Trophoblast cell (in vitro differentiated cells and primary cell): ENCODE results near the gene SLC7A4.

Experiments
- DNase-seq, 2 donors: peaks; one replicate each; pipeline ENCODE4 v3.0.0-alpha.2; 2016
- H2AFZ ChIP-seq: 2 replicates; pipeline ENCODE4 v1.6.1; 2013; ENCODE audit warnings: low read length, moderate library complexity, mild to moderate bottlenecking; ENCODE audit not compliant: insufficient read depth, poor library complexity
- H2AK5ac ChIP-seq: 2 replicates; pipeline ENCODE4 v1.6.1; 2013; ENCODE audit warnings: mild to moderate bottlenecking, low read length
- H2BK120ac ChIP-seq: 2 replicates; pipeline ENCODE4 v1.6.1; 2013; ENCODE audit warnings: low read length, mild to moderate bottlenecking, moderate library complexity; ENCODE audit not compliant: insufficient read depth, poor library complexity
- H2BK12ac ChIP-seq: 2 replicates; pipeline ENCODE4 v1.6.1; 2013; ENCODE audit warnings: mild to moderate bottlenecking, low read length, moderate library complexity
- H2BK5ac ChIP-seq: 2 replicates; pipeline ENCODE4 v1.6.1; 2013; ENCODE audit warnings: low read length, low read depth, moderate library complexity, mild to moderate bottlenecking; ENCODE audit not compliant: poor library complexity
- H3K14ac ChIP-seq: 2 replicates; pipeline ENCODE4 v1.6.1; 2013; ENCODE audit warnings: mild to moderate bottlenecking, low read length
- H3K18ac ChIP-seq: 2 replicates; pipeline ENCODE4 v1.6.1; 2013; ENCODE audit warnings: mild to moderate bottlenecking, low read length
- H3K23ac ChIP-seq: 2 replicates; pipeline ENCODE4 v1.6.1; 2013; ENCODE audit warnings: low read length
- H3K27ac ChIP-seq: 2 replicates; pipeline ENCODE4 v1.5.1; 2013; ENCODE audit warnings: low read depth, mild to moderate bottlenecking, inconsistent platforms, low read length, moderate library complexity
- H3K27me3 ChIP-seq: 2 replicates; pipeline ENCODE4 v1.6.1; 2013; ENCODE audit warnings: inconsistent platforms, mild to moderate bottlenecking, low read length, moderate library complexity; ENCODE audit not compliant: insufficient read depth
- H3K36me3 ChIP-seq, 2 experiments: 1 replicate in 1 of 2; 2 replicates in 1 of 2; pipeline ENCODE4 v1.6.1; 2013; ENCODE audit warnings: low read length in 2 of 2, mild to moderate bottlenecking in 2 of 2, moderate library complexity in 1 of 2; ENCODE audit not compliant: insufficient read depth in 2 of 2, control insufficient read depth in 1 of 2
- H3K4ac ChIP-seq: 2 replicates; pipeline ENCODE4 v1.6.1; 2013; ENCODE audit warnings: low read depth, mild to moderate bottlenecking, low read length, moderate library complexity
- H3K4me1 ChIP-seq, 2 experiments: 1 replicate in 1 of 2; 2 replicates in 1 of 2; pipeline ENCODE4 v1.6.1; 2013; ENCODE audit warnings: low read length in 2 of 2, mild to moderate bottlenecking in 2 of 2, moderate library complexity in 1 of 2; ENCODE audit not compliant: insufficient read depth in 2 of 2, control insufficient read depth in 1 of 2
- H3K4me2 ChIP-seq: 2 replicates; pipeline ENCODE4 v1.6.1; 2013; ENCODE audit warnings: inconsistent platforms, mild to moderate bottlenecking, low read length, moderate library complexity
- H3K4me3 ChIP-seq: 2 replicates; pipeline ENCODE4 v1.5.1; 2013; ENCODE audit warnings: mild to moderate bottlenecking, low read depth, low read length, inconsistent platforms
- H3K79me1 ChIP-seq: one replicate; pipeline ENCODE4 v1.6.1; 2013; ENCODE audit warnings: low read length
- H3K79me2 ChIP-seq: 2 replicates; pipeline ENCODE4 v1.6.1; 2013; ENCODE audit warnings: low read length, mild to moderate bottlenecking; ENCODE audit not compliant: control insufficient read depth, insufficient read depth, poor library complexity
- H3K9ac ChIP-seq: 2 replicates; pipeline ENCODE4 v1.6.1; 2013; ENCODE audit warnings: mild to moderate bottlenecking, low read length
- H3K9me3 ChIP-seq: 2 replicates; pipeline ENCODE4 v1.6.1; 2013; ENCODE audit warnings: low read depth, mild to moderate bottlenecking, control low read depth, inconsistent platforms, low read length; ENCODE audit not compliant: insufficient read depth
- H4K12ac ChIP-seq: 2 replicates; pipeline ENCODE4 v1.6.1; 2013; ENCODE audit warnings: low read depth, mild to moderate bottlenecking, low read length, moderate library complexity
- H4K8ac ChIP-seq: 2 replicates; pipeline ENCODE4 v1.6.1; 2013; ENCODE audit warnings: low read depth, mild to moderate bottlenecking, low read length, moderate library complexity
- H4K91ac ChIP-seq: one replicate; pipeline ENCODE4 v1.6.1; 2013; ENCODE audit warnings: low read depth, mild to moderate bottlenecking, low read length, moderate library complexity
- WGBS: extraction: QIAGEN DNeasy Blood & Tissue Kit; methylation state at CpG from one replicate; pipeline ENCODE4 v1.1.7; 2013; ENCODE audit warnings: missing lambda C conversion rate; ENCODE audit not compliant: insufficient read length, insufficient coverage; ENCODE audit errors: extremely low coverage; 5-methylcytosine and 5-hydroxymethylcytosine counted together

The SLC7A4 gene

DNA sequence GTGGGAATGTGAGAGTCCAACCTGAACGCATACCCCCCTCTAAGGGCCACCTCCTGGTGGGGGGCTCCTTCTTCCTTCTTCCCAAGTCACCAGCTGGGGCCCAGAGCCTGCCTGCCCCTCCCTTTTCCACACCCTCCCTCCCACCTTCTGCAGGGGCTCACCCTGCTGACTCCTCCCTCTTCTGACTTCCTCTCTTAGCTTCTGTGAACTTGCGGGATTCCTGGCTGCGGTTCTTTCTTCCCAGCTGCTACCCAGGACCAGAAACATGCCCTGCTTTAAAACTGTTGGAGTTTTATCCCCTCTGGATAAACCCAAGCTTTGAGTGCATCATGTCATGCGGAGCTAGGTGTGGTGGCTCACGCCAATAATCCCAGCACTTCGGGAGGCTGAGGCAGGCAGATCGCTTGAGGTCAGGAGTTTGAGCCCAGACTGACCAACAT lies 23.5 kb upstream of the SLC7A4 start:
- Histone ChIP-seq H4K8ac (no peak overlapping the region), H3K79me1 (no peaks in the 10 kb centered on the region), H3K9ac (no peak overlapping the region), H3K14ac (no peak overlapping the region), H3K27me3 (no peaks in the 10 kb centered on the region), H3K9me3 (no peaks in the 10 kb centered on the region), H2AK5ac (no peak overlapping the region), H2BK120ac (no peak overlapping the region), H3K4me3 (no peak overlapping the region), H3K23ac (no peak overlapping the region), H2BK5ac (no peak overlapping the region), H2BK12ac (no peak overlapping the region), H3K79me2 (no peaks in the 10 kb centered on the region), H3K18ac (no peak overlapping the region), H3K4me1 (peaks cover 4 to 7% of the 10 kb centered on the region in 2 experiments), H4K91ac (no peak overlapping the region), H3K4me2 (no peak overlapping the region), H3K36me3 (no peaks in the 10 kb centered on the region), H3K4ac (no peak overlapping the region), H3K27ac (no peak overlapping the region), H2AFZ (no peak overlapping the region), H4K12ac (no peak overlapping the region)
- WGBS, result no CpG with 5 or more reads among the region's 7 CpGs
- no peak for DNase-seq

DNA sequence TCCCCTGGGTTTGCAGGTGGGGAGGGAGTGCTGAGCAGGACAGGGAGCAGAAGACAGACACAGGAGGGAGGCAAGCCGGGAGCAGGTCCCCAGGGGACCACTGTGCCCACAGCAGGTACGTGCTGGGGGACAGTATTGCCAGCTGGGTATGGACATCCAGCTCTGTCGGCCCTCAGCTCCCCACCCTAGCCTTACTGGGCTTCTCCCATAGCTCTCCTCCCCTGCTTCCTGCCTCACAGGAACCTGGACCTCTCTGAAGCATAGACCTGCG lies 23.1 kb upstream of the SLC7A4 start:
- Histone ChIP-seq H2BK12ac (no peak overlapping the region), H3K4me3 (no peak overlapping the region), H2AK5ac (no peak overlapping the region), H2BK5ac (no peak overlapping the region), H3K27me3 (no peaks in the 10 kb centered on the region), H3K23ac (no peak overlapping the region), H3K9me3 (no peaks in the 10 kb centered on the region), H3K79me1 (no peaks in the 10 kb centered on the region), H3K36me3 (no peaks in the 10 kb centered on the region), H3K14ac (no peak overlapping the region), H3K4me1 (peaks cover 4 to 7% of the 10 kb centered on the region in 2 experiments), H2AFZ (no peak overlapping the region), H4K12ac (no peak overlapping the region), H3K9ac (no peak overlapping the region), H3K79me2 (no peaks in the 10 kb centered on the region), H2BK120ac (no peak overlapping the region), H3K4me2 (no peak overlapping the region), H3K4ac (no peak overlapping the region), H3K27ac (no peak overlapping the region), H4K8ac (no peak overlapping the region), H4K91ac (no peak overlapping the region), H3K18ac (no peak overlapping the region)
- no CpG with 5 or more reads among the region's 4 CpGs for WGBS
- no peak for DNase-seq

DNA sequence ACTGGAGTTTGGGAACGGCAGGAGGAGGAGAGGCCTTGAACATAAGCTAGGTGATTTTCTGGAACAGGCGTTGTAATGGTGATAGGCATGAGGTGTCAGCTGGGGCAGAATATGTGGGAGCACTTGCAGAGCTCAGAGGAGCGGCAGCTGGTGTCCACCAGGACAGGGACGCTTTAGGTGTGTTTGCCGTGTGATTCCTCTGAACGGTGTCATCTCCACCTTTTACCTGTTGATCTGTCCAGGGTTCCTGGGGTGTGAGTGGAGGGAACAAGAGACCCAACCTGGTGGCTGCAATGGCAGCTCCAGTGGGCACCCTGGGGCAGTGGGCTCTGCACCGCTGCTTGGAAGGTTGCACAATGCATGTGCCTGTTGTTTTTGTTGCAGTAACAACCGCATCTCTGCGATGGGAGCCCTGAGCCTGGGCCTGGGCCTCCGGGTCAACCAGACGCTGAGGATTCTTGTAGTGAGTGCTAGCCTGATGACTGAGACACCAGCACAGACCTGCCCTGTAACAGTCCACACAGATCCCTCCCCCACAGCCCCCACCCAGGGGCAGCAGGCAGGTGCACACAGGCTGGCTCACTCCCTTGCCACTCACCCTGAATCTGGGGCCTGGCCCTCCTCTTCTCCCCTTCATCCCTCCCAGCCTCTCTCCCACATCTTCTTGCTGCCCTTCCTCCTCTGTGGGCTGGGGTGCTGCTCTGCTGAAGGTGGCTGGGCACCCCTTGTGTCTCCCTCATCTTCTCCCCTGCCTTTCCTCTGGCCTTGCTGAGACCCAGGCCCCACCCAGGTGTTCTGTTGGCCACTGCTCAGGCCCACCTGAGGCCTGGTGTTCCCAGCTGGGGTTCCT lies 22.6 kb upstream of the SLC7A4 start:
- no peaks in the 10 kb centered on the region for H3K9me3 ChIP-seq
- no peak for DNase-seq
- H2BK12ac ChIP-seq, result no peak overlapping the region
- no peak overlapping the region for H3K14ac ChIP-seq
- H4K91ac ChIP-seq, result no peak overlapping the region
- H3K4me2 ChIP-seq, result no peak overlapping the region
- no peak overlapping the region for H3K4me3 ChIP-seq
- H3K27ac ChIP-seq, result no peak overlapping the region
- H4K8ac ChIP-seq, result no peak overlapping the region
- H3K18ac ChIP-seq, result no peak overlapping the region
- no peaks in the 10 kb centered on the region for H3K36me3 ChIP-seq
- WGBS, result no CpG with 5 or more reads among the region's 11 CpGs
- H3K9ac ChIP-seq, result no peak overlapping the region
- peaks cover 4 to 7% of the 10 kb centered on the region in 2 experiments for H3K4me1 ChIP-seq
- H3K23ac ChIP-seq, result no peak overlapping the region
- H3K79me1 ChIP-seq, result no peaks in the 10 kb centered on the region
- no peak overlapping the region for H2BK5ac ChIP-seq
- no peak overlapping the region for H2BK120ac ChIP-seq
- H2AK5ac ChIP-seq, result no peak overlapping the region
- H3K27me3 ChIP-seq, result no peaks in the 10 kb centered on the region
- H3K4ac ChIP-seq, result no peak overlapping the region
- no peaks in the 10 kb centered on the region for H3K79me2 ChIP-seq
- no peak overlapping the region for H4K12ac ChIP-seq
- no peak overlapping the region for H2AFZ ChIP-seq

DNA sequence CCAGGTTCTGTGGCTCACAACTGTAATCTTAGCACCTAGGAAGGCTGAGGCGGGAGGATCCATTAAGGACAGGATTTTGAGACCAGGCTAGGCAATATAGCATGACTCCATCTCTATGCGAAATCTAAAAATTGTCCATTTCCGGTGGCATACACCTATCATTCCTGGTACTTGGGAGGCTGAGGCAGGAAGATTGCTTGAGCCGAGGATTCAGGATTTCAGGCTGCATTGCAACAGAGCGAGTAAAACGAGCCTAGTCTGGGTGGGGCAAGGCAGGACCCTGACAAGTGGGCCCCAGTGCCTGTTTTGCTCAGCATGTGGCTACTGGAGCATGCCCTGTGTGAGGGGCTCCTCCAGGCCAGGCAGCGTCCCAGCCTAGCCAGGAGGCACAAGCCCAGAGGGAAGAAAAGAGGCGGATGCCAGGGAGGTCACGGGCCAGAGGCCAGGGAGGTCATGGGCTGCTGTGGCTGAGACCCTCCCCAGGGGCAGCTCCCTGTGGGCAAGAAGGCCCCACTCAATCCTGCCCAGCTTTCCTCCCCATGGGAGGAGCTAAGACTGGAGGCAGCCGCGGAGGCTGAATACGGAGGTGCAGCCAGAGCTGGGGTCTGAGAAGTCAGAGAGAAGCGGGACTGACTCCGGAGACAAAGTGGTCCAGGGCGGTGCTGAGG lies 21.8 kb upstream of the SLC7A4 start:
- Histone ChIP-seq H4K91ac (no peak overlapping the region), H3K18ac (no peak overlapping the region), H3K14ac (no peak overlapping the region), H3K9ac (no peak overlapping the region), H2AK5ac (no peak overlapping the region), H2BK12ac (no peak overlapping the region), H3K36me3 (no peaks in the 10 kb centered on the region), H4K12ac (no peak overlapping the region), H3K4me3 (no peak overlapping the region), H3K79me2 (no peaks in the 10 kb centered on the region), H3K23ac (no peak overlapping the region), H3K4me2 (no peak overlapping the region), H3K4ac (no peak overlapping the region), H3K4me1 (peaks cover 4 to 7% of the 10 kb centered on the region in 2 experiments), H2BK120ac (no peak overlapping the region), H3K27ac (no peak overlapping the region), H3K9me3 (no peaks in the 10 kb centered on the region), H2AFZ (no peak overlapping the region), H2BK5ac (no peak overlapping the region), H3K79me1 (no peaks in the 10 kb centered on the region), H3K27me3 (no peaks in the 10 kb centered on the region), H4K8ac (no peak overlapping the region)
- WGBS, result no CpG with 5 or more reads among the region's 15 CpGs
- no peak for DNase-seq
